Measurements from ENCODE around the gene ANO7.

- TF ChIP-seq CTCF (IDR thresholded peaks at IDR 0.05 in 4 of 5, conservative IDR thresholded peaks at IDR 0.05 in 1 of 5): no peak
- TF ChIP-seq POLR2A (IDR thresholded peaks at IDR 0.05): no peak
Measured at GRCh38 chr2:241214766-241215165, 26.3 kb downstream of the ANO7 start.

Measured in gastrocnemius medialis (tissue), 4 donors.